Hematopoietic multipotent progenitor cell (in vitro differentiated cells): ENCODE results near the gene RRAS2. TPM values are rescaled to one million over a fixed set of nuclear protein-coding genes. Genes with fewer than 3 reads are reported as not detected.
"Not testable (repeated sequence)": the region's sequence is repeated elsewhere in the genome, so short reads cannot be mapped to it uniquely, and the experiment has no call there.

Experiments used
- DNase-seq, 3 donors: peaks; one replicate each; pipeline ENCODE4 v3.0.0-alpha.2; 2011 to 2015; ENCODE audit warnings: low read depth in 2 of 3, low spot score in 2 of 3
- total RNA-seq: library from RNA; depleted of rRNA; stranded (reverse); fragments of >200 nt; gene quantifications from one replicate; pipeline ENCODE4 v1.2.3, GENCODE V29; 2012

The RRAS2 gene
- total RNA-seq, 1 donor, result 2.2 TPM

- no peak for DNase-seq
Measured at GRCh38 chr11:14310679-14311078, 48.3 kb downstream of the RRAS2 start.

GRCh38 chr11:14309425-14310192 lies 49.4 kb downstream of the RRAS2 start:
- DNase-seq, result no peak

GRCh38 chr11:14308897-14309387 lies 50.0 kb downstream of the RRAS2 start:
- DNase-seq, result no peak

GRCh38 chr11:14308114-14308896 lies 50.7 kb downstream of the RRAS2 start:
- DNase-seq, result peak in 2 of 3 donors; percentile 37 to 58

- DNase-seq, result no peak
Measured at GRCh38 chr11:14306481-14306880, 52.5 kb downstream of the RRAS2 start.

- DNase-seq, result no peak
Measured at GRCh38 chr11:14305649-14306048, 53.3 kb downstream of the RRAS2 start.

GRCh38 chr11:14304601-14305000 lies 54.4 kb downstream of the RRAS2 start:
- no peak for DNase-seq

- DNase-seq, result peak in 2 of 3 donors; percentile 59 to 79
Measured at GRCh38 chr11:14300661-14301304, 58.2 kb downstream of the RRAS2 start.

- DNase-seq, result no peak
Measured at GRCh38 chr11:14299921-14300320, 59.1 kb downstream of the RRAS2 start.

- no peak for DNase-seq
Measured at GRCh38 chr11:14290422-14290821, 68.6 kb downstream of the RRAS2 start.

GRCh38 chr11:14288189-14288935 lies 70.6 kb downstream of the RRAS2 start:
- DNase-seq, result no peak

- not testable (repeated sequence) for DNase-seq
Measured at GRCh38 chr11:14278869-14279268, 80.1 kb downstream of the RRAS2 start.

GRCh38 chr11:14275076-14275475 lies 83.9 kb downstream of the RRAS2 start:
- no peak for DNase-seq

- DNase-seq, result no peak
Measured at GRCh38 chr11:14273895-14274294, 85.1 kb downstream of the RRAS2 start.

- DNase-seq, result peak in 2 of 3 donors; percentile 62 to 88
Measured at GRCh38 chr11:14270690-14271542, 88.1 kb downstream of the RRAS2 start.

- DNase-seq, result no peak
Measured at GRCh38 chr11:14269692-14270573, 89.0 kb downstream of the RRAS2 start.

GRCh38 chr11:14267861-14268635 lies 90.9 kb downstream of the RRAS2 start:
- no peak for DNase-seq

- DNase-seq, result no peak
Measured at GRCh38 chr11:14266622-14267021, 92.4 kb downstream of the RRAS2 start.
